EL (cell line): ENCODE results near the gene DGLUCY.
A peak's percentile ranks its signal among the peaks of the same experiment; 100 is the strongest.
"Not testable (repeated sequence)": the region's sequence is repeated elsewhere in the genome, so short reads cannot be mapped to it uniquely, and the experiment has no call there.

Experiments used
- DNase-seq: peaks from one replicate; pipeline ENCODE4 v3.0.0-alpha.2; 2016

DGLUCY gene

GRCh38 chr14:91142214-91142668 lies 28.4 kb downstream of the DGLUCY start:
- DNase-seq = no peak

- no peak for DNase-seq
Measured at GRCh38 chr14:91143862-91144261, 30.0 kb downstream of the DGLUCY start.

DNA sequence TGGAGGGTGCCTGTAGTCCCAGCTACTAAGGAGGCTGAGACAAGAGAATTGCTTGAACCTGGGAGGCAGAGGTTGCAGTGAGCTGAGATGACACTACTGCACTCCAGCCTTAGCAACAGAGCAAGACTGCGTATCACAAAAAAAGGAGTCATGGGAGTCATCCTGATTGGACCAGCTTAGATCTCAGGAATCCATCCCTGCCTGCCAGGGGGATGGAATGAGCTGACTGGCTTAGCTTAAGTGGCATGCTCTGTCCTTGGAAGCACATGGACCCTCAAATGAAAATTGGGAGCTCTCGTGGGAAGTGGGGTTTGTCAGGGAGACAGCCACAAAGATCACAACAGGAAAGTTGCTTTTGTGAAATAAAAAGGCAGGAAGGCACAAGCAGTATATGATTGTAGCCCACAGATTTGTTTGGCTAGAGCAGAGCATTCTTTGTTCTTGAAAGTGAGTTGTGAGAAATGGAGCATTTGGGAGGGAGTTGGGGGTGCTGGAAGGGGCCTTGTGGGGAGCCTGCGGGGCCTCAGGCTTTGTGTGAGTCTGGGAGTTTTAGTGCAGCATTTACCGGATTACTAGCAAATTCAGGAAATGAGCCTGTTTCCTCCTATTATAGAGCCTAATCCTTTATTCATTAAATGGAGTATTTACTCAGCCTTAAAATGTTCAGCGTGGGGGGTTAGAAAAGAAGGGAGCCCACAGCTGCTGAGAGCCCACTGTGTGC lies 30.7 kb downstream of the DGLUCY start:
- peak; percentile 59 for DNase-seq

DNA sequence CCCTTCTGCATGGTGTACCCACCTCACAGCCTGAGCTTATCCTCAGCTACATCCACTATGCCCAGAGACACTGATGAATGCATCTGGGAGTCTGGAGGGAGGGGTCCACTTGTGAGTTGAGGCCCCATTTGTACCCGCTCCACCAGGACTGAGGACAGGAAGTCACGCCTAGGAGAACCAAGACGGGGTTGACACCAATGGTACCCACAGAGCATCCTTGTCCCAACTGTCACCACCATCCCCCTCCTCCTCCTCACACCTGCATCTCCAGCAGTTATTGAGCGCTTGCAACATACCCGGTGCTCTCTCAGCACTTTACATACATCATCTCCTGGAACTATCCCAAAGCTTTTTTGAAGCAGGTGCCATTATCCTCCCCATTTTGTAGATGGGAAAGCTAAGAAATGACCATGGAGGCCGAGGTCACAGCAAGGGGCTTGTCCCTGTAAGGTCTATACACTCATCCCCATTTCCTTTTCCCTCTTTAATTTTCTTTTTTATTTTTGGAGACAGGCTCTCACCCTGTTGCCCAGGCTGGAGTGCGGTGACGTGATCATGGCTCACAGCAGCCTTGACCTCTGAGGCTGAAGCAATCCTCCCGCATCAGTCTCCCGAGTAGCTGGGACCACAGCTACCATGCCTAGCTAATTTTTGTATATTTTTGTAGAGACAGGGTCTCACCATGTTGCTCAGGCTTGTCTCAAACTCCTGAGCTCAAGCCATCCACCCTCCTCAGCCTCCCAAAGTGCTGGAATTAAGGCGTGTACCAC lies 31.7 kb downstream of the DGLUCY start:
- DNase-seq = no peak

- no peak for DNase-seq
Measured at GRCh38 chr14:91146661-91147060, 32.8 kb downstream of the DGLUCY start.

- DNase-seq = peak; percentile 97
Measured at GRCh38 chr14:91149462-91149861, 35.6 kb downstream of the DGLUCY start.

DNA sequence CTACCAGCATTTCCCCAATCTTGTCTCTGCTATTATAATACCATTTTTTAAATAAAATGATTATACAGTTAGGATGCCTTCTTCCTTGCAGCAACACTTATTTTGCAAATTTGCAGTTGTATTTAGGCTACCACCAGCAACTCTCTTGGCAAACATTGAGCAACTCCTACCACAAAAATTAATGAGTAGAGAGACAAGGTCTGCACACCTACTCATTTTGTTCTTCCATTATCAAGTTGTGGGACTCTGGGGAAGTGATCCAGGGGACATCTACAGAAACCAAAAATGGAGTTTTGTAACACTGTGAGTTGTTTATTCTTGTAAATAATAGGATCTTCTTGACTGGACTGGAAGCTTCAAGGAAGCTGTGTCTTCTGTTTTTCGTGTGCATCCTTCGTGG lies 38.6 kb downstream of the DGLUCY start:
- DNase-seq = no peak

DNA sequence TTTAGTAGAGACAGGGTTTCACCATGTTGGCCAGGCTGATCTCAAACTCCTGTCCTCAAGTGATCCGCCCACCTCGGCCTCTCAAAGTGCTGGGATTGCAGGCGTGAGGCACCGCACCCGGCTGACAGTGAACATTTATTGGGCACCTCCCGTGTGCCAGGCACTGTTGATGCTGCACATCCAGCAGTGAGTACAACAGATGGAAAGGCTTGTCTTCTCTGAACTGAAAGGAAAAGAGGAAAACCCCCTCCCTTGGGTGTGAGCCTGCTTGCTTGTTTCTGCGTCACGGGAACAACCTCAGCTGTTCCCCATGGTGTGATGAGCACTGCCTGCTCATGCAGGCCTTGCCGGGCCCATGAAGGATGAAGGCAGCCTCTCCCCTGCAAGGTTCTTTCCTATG lies 39.5 kb downstream of the DGLUCY start:
- no peak for DNase-seq

DNA sequence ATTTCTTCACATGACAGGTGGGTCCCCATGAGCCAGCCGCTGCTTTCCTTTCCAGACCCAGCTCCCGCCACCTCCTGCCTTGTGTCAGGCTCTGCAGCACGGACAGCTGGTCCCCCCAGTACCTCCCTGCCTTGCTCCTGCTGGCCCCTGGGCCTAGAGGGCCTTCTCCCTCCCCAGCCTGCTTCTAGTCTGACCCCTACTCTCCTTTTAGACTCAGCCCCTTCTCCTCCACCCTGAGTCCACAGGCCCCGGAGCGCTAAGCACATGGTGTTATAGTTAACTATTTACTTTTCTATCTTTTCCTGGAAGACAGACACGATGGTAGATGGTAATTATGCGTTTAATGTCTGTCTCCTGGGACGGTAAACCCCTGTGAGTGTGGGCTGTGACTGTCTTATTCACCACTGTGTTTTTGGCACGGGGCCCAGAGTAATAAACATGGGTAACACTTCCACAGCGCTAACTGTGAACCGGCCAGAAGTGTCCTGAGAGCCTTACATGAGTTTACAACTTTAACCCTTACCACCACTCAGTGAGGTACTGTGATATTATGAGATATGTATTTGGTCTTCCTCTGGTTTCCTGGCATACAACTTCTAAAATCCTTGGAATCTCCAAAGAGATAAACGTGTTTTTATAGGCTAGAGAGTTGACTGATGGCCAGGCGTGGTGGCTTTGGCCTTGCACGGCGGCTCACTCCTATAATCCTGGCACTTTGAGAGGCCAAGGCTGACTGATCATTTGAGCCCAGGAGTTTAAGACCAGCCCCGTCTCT lies 41.2 kb downstream of the DGLUCY start:
- peak; percentile 58 for DNase-seq

DNA sequence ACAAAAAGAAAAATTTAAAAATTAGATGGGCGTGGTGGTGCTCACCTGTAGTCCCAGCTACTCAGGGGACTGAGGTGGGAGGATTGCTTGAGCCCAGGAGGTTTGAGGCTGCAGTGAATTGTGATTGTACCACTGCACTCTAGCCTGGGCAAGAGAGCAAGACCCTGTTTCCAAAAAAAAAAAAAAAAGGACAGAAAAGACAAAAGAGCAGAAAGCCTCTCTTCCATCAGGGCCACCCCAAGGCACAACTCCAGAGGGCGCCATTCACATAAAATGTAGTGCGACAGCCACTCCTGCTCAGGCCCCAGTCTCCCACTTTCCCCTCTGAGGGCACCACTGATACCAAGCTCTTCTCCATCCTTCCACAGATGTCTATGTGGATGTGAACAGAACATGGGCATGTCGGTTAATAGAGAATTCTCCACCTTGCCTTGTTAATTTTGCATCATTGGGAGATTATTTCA lies 41.8 kb downstream of the DGLUCY start:
- DNase-seq = no peak

DNA sequence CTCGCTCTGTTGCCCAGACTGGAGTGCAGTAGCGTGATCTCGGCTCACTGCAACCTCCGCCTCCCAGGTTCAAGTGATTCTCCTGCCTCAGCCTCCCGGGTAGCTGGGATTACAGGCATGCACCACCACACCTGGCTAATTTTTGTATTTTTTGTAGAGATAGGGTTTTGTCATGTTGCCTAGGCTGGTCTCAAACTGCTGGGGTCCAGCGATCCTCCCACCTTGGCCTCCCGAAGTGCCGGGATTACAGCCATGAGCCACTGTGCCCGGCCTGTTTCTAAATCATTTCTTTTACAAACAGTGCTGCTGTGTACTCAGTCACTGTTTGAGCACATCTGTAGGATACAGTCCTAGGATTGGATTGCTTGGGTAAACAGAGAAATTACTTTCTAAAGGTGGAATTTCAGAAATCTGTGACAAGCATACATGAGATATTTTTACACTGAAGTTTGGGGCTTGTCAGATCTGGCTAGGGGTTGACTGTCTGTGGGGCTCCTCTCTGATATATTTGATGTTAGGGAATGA lies 42.3 kb downstream of the DGLUCY start:
- not testable (repeated sequence) for DNase-seq

DNA sequence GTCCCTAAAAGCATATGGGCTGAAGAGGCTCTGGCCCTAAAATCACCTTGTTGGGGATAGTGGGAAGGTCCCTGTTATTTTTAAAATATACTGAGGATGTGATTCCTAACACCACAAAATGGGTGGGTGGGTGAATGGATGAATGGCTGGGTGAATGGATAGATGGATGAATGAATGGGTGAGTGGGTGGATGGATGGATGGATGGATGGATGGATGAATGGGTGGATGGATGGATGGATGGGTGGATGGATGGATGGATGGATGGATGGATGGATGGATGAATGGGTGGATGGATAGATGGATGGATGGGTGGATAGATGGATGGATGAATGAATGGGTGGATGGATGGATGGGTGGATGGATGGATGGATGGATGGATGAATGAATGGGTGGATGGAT lies 43.0 kb downstream of the DGLUCY start:
- not testable (repeated sequence) for DNase-seq

DNA sequence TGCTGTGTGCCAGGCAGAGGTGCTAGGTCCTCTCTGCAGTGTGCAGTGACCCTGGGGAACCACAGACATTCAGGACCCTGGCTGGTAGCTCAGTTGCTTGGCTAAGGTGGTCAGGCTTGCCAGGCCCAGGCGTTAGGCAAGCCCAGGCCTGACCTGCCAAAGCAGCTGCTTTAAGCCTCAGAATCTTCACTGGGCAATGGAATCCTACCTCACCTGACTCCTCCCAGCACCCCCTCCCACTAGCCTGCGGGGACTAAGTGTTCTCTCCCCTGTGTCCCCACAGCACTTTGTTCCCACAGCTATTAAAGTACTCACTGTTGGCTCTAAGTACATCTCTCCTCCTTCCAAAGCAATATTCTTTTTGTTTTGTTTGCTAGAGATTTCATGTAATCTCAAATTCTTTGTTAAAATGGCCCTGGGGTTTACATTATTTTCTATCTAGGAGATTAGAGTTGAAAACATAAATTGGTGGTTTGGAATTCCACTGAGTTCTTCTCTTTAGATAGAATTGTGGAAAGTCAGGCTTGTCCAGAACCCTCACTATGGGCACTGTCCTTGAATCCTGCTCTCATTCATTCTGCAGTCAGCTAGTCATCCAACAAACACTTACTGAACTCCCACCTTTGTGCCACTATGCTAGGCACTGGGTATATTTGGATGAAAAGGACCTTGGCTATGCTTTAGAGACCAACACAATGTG lies 44.4 kb downstream of the DGLUCY start:
- DNase-seq = no peak

DNA sequence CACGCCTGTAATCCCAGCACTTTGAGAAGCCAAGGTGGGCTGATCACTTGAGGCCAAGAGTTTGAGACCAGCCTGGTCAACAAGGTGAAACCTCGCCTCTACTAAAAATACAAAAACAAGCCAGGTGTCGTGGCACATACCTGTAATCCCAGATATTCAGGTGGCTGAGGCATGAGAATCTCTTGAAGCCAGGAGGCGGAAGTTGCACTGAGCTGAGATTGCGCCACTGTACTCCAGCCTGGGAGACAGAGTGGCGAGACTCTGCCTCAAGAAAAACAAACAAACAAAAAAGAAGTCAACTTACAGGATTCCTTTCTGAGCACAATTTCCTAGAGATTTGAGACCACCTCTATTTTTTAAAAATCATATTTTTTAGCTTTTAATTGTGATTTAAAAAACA lies 45.3 kb downstream of the DGLUCY start:
- DNase-seq = no peak

GRCh38 chr14:91159906-91160305 lies 46.0 kb downstream of the DGLUCY start:
- DNase-seq = no peak

- DNase-seq = no peak
Measured at GRCh38 chr14:91163316-91163715, 49.4 kb downstream of the DGLUCY start.

GRCh38 chr14:91164676-91165075 lies 50.8 kb downstream of the DGLUCY start:
- no peak for DNase-seq

DNA sequence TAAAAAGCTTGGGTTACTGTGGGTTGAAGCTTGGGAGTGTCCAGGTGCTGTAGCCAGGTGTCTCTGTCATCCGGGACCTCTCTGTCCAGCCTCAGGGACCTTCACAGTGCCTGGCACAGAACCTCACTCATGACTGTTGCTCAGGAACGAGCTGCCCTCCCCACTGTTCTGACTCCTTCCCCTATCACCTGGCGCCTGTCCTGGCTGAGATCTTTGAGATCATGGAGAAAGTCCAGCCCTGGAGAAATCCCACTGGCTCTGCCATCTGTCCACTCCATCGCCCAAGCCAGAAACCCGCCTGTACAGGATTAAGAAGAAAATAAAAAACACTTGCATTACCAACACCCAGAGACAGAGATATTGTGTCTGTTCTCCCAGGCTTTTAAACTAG lies 53.5 kb downstream of the DGLUCY start:
- DNase-seq = no peak

- no peak for DNase-seq
Measured at GRCh38 chr14:91169951-91170350, 56.1 kb downstream of the DGLUCY start.

DNA sequence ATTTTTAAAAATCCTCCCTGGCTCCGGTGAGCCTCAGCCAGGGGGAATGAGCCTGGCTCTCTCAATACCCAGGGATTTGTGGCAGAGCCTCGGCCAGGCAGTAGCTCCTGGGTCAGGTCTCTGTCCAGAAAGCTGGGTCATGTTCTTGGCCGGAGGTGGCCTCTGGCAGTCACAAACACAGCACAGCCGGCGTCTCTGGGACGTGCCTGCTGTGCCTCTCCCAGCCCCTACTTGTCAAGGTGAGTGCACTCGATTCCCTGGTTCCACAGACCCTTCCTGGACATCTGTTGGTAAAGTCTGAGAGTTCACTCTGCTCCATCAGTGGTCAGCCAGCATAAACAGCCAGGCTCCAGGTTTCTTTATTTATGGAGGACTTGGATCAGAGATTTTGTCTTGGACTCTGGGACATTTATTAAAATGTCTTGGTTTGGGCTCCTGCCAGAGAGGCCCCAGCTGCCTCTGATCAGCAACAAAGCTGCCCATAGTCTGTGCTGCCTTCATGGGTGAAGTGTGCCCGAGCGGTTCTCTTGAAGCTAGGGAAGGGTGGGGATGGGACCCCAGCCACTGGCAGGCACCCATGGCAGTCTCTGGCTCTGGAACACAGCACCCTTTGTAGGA lies 56.7 kb downstream of the DGLUCY start:
- no peak for DNase-seq

- DNase-seq = no peak
Measured at GRCh38 chr14:91171291-91171690, 57.4 kb downstream of the DGLUCY start.

DNA sequence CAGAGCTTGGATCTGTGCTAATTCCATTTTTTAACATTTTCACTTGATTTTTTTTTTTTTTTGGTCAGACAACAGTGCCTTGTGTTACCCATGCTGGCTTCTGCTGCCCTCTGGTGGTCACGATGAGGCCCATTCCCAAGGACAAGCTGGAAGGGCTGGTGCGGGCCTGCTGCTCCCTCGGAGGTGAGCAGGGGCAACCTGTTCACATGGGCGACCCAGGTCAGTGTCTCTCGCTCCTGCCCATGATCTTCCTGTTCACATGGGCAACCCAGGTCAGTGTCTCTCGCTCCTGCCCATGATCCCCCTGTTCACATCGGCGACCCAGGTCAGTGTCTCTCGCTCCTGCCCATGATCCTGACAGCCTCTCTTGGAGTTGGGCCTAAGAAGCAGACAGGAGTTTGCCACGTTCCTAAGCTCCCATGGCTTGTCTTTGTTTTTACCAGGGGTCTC lies 59.4 kb downstream of the DGLUCY start:
- DNase-seq = peak; percentile 71
